GM23338 (cell line): ENCODE results near the gene GNB2. TPM values are rescaled to one million over a fixed set of nuclear protein-coding genes. Genes with fewer than 3 reads are reported as not detected.

Experiments used
- ATAC-seq: fragments of 200-7000 bp; cut with Tn5 transposase; 3 replicates; pipeline ENCODE4 v1.9.1; 2020
- DNase-seq: peaks from one replicate; pipeline ENCODE4 v3.0.0-alpha.2; 2015; ENCODE audit warnings: low spot score
- H2AFZ ChIP-seq: fragments of 200-600 bp; sonication (generic); 2 replicates; pipeline ENCODE4 v1.8.0; 2016; ENCODE audit warnings: antibody characterized with exemption, mild to moderate bottlenecking, moderate library complexity
- H3F3A ChIP-seq: fragments of 200-600 bp; sonication (generic); replicated peaks from 2 replicates; pipeline ENCODE4 v1.8.0; 2017; ENCODE audit warnings: antibody characterized with exemption, mixed run types, low read depth
- H3K27ac ChIP-seq: fragments of 200-600 bp; sonication (generic); 2 replicates; pipeline ENCODE4 v1.6.1; 2016; ENCODE audit warnings: low read depth
- H3K27me3 ChIP-seq: fragments of 200-600 bp; sonication (generic); 2 replicates; pipeline ENCODE4 v1.8.0; 2016; ENCODE audit warnings: mild to moderate bottlenecking, mixed run types, moderate library complexity; ENCODE audit not compliant: insufficient read depth
- H3K36me3 ChIP-seq: fragments of 200-600 bp; sonication (generic); 2 replicates; pipeline ENCODE4 v1.8.0; 2016; ENCODE audit warnings: mild to moderate bottlenecking; ENCODE audit not compliant: insufficient read depth
- H3K4me1 ChIP-seq: fragments of 200-600 bp; sonication (generic); 2 replicates; pipeline ENCODE4 v1.8.0; 2016; ENCODE audit warnings: mild to moderate bottlenecking, moderate library complexity; ENCODE audit not compliant: insufficient read depth
- H3K4me2 ChIP-seq: fragments of 200-600 bp; sonication (generic); 2 replicates; pipeline ENCODE4 v1.7.1; 2017; ENCODE audit warnings: mixed run types
- H3K4me3 ChIP-seq: fragments of 200-600 bp; sonication (generic); 2 replicates; pipeline ENCODE4 v1.6.1; 2016; ENCODE audit warnings: mixed run types
- H3K79me2 ChIP-seq: fragments of 200-600 bp; sonication (generic); replicated peaks from 2 replicates; pipeline ENCODE4 v1.8.0; 2017; ENCODE audit warnings: mild to moderate bottlenecking; ENCODE audit not compliant: insufficient read depth
- H3K9me2 ChIP-seq: fragments of 200-600 bp; sonication (generic); 2 replicates; pipeline ENCODE4 v1.8.0; 2017; ENCODE audit not compliant: insufficient read depth
- H4K20me1 ChIP-seq: fragments of 200-600 bp; sonication (generic); replicated peaks from 2 replicates; pipeline ENCODE4 v1.8.0; 2017; ENCODE audit warnings: mild to moderate bottlenecking; ENCODE audit not compliant: insufficient read depth
- H3K27ac Mint-ChIP-seq: 2 replicates; pipeline ENCODE4 v1.8.0; 2020; ENCODE audit warnings: inconsistent platforms, mild to moderate bottlenecking, moderate library complexity, mixed read lengths
- H3K27me3 Mint-ChIP-seq: 3 replicates; pipeline ENCODE4 v1.8.0; 2022; ENCODE audit warnings: low read depth, mild to moderate bottlenecking, moderate library complexity, mixed read lengths, inconsistent platforms; ENCODE audit not compliant: insufficient read depth, poor library complexity
- H3K36me3 Mint-ChIP-seq: 3 replicates; pipeline ENCODE4 v1.8.0; 2021; ENCODE audit warnings: low read depth, mild to moderate bottlenecking, inconsistent platforms, moderate library complexity, mixed read lengths
- H3K4me1 Mint-ChIP-seq: 3 replicates; pipeline ENCODE4 v1.8.0; 2020; ENCODE audit warnings: mild to moderate bottlenecking, inconsistent platforms, mixed read lengths
- H3K4me3 Mint-ChIP-seq: 3 replicates; pipeline ENCODE4 v1.8.0; 2021; ENCODE audit warnings: moderate library complexity, mild to moderate bottlenecking, inconsistent platforms, mixed read lengths
- H3K9me3 Mint-ChIP-seq: 3 replicates; pipeline ENCODE4 v1.8.0; 2020; ENCODE audit warnings: moderate library complexity, mild to moderate bottlenecking, inconsistent platforms, mixed read lengths
- POLR2AphosphoS5 ChIP-seq: IDR thresholded peaks from 2 replicates; pipeline ENCODE4 v1.6.1; 2016; ENCODE audit warnings: antibody characterized with exemption, low read depth
- ZNF114 ChIP-seq: fragments of 250-450 bp; sonication (Bioruptor Pico); IDR thresholded peaks from 2 replicates; pipeline ENCODE4 v1.5.0; 2020; ENCODE audit warnings: mild to moderate bottlenecking, moderate library complexity
- ZNF331 ChIP-seq: fragments of 250-450 bp; sonication (Bioruptor Pico); IDR thresholded peaks from 2 replicates; pipeline ENCODE4 v1.5.0; 2020; ENCODE audit warnings: low read depth, mild to moderate bottlenecking, moderate library complexity
- polyA plus RNA-seq: library from polyadenylated mRNA; unstranded; fragments of >200 nt; fragmentation: Nextera tagmentation; extraction: Ambion mirVana; gene quantifications from 2 replicates; pipeline ENCODE4 v1.2.1, GENCODE V29; 2016
- total RNA-seq: library from RNA; depleted of rRNA; stranded (reverse); fragments of >200 nt; shearing (Covaris generic); gene quantifications from 2 replicates; pipeline ENCODE4 v1.2.3, GENCODE V29; 2014
- TF ChIP-seq, protein P1 (sequence below), 2 experiments: fragments of 200-600 bp in 1 of 2; sonication (generic) in 1 of 2; conservative IDR thresholded peaks; 2 replicates each; pipeline versions ENCODE4 v1.5.1 to v1.6.1; 2016 to 2017; ENCODE audit warnings: antibody characterized with exemption in 2 of 2, low read depth in 2 of 2, mild to moderate bottlenecking in 2 of 2, moderate library complexity in 1 of 2
- TF ChIP-seq, protein P2 (sequence below): fragments of 250-450 bp; sonication (Bioruptor Pico); IDR thresholded peaks from 2 replicates; pipeline ENCODE4 v1.5.0; 2020; ENCODE audit warnings: mild to moderate bottlenecking, moderate library complexity

GNB2 gene
- total and polyA plus RNA-seq, 2 experiments from 2014 or later: 112 to 153 TPM

DNA sequence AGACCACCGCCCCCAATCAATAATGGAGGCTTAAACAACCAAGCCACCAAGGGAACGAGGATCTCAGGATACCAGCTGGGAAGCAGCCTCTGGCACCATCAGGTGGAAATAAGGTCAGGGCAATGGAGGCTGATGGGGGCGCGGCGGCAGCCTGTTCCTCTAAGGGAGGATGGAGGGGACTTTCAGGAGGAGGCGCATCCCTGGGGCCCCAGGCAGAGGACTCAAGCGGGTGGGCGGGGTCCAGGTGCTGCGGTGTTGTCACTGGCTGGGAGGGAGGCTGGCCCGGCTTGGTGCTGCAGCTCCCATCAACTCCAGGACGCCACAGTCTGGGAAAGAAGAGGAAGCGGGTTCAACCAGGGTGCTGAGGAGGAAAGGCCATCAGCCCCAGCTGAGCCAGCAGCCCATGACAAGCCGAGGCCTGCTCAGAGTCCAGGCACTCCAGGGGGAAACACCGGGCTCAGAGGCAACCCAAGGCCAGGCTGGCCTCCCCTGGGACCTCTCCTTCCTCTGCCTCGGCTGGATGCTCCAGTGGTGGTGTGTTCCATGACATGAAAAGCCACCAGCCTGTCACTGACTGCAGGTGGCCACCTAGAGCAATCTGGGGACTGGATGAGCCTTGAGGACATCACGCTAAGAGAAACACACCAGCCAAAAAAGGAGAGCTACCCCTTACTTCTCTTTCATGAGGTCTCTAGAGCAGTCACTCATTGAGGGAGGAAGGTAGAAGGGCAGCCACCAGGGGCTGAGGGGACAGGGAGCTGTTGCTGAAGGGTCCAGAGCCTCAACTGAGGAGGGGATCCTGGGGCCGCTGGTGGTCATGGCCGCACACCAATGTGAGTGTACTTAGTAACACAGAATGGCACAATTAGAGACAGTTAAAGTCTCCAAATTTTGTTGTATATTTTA is 15.9 kb downstream of the GNB2 start:
- H3K4me1 Mint-ChIP-seq: peaks cover 32% of the 10 kb centered on the region
- peaks cover 19% of the 10 kb centered on the region for H3K27me3 Mint-ChIP-seq
- H3K36me3 Mint-ChIP-seq: peaks cover 61% of the 10 kb centered on the region
- Histone ChIP-seq H3K4me2 (no peak overlapping the region), H3K4me1 (peaks cover 22% of the 10 kb centered on the region), H3K79me2 (peaks cover 59% of the 10 kb centered on the region), H3K9me2 (no peaks in the 10 kb centered on the region), H3K4me3 (no peak overlapping the region), H4K20me1 (peaks cover 41% of the 10 kb centered on the region), H3K36me3 (peaks cover 9% of the 10 kb centered on the region), H3K27me3 (no peaks in the 10 kb centered on the region), H3K27ac (peak overlapping the region; percentile 39; the same call in 1 of the 2 replicates), H3F3A (peaks cover 21% of the 10 kb centered on the region), H2AFZ (no peak overlapping the region)
- peak overlapping the region; percentile 78; the same call in 1 of the 2 replicates for H3K27ac Mint-ChIP-seq
- DNase-seq (peak; percentile 41), ATAC-seq (no peak)
- TF ChIP-seq, protein P1, sequence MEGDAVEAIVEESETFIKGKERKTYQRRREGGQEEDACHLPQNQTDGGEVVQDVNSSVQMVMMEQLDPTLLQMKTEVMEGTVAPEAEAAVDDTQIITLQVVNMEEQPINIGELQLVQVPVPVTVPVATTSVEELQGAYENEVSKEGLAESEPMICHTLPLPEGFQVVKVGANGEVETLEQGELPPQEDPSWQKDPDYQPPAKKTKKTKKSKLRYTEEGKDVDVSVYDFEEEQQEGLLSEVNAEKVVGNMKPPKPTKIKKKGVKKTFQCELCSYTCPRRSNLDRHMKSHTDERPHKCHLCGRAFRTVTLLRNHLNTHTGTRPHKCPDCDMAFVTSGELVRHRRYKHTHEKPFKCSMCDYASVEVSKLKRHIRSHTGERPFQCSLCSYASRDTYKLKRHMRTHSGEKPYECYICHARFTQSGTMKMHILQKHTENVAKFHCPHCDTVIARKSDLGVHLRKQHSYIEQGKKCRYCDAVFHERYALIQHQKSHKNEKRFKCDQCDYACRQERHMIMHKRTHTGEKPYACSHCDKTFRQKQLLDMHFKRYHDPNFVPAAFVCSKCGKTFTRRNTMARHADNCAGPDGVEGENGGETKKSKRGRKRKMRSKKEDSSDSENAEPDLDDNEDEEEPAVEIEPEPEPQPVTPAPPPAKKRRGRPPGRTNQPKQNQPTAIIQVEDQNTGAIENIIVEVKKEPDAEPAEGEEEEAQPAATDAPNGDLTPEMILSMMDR (conservative IDR thresholded peaks at IDR 0.05; ENCODE audit: low read depth in 2 of 2): 0 out of 4 replicates have a peak, but pooled peaks of 1 of the 2 experiments have one; percentile 1
- no peak for TF ChIP-seq ZNF331 (CRISPR knock-in tag)
- no peak for TF ChIP-seq POLR2AphosphoS5
- TF ChIP-seq, protein P2, sequence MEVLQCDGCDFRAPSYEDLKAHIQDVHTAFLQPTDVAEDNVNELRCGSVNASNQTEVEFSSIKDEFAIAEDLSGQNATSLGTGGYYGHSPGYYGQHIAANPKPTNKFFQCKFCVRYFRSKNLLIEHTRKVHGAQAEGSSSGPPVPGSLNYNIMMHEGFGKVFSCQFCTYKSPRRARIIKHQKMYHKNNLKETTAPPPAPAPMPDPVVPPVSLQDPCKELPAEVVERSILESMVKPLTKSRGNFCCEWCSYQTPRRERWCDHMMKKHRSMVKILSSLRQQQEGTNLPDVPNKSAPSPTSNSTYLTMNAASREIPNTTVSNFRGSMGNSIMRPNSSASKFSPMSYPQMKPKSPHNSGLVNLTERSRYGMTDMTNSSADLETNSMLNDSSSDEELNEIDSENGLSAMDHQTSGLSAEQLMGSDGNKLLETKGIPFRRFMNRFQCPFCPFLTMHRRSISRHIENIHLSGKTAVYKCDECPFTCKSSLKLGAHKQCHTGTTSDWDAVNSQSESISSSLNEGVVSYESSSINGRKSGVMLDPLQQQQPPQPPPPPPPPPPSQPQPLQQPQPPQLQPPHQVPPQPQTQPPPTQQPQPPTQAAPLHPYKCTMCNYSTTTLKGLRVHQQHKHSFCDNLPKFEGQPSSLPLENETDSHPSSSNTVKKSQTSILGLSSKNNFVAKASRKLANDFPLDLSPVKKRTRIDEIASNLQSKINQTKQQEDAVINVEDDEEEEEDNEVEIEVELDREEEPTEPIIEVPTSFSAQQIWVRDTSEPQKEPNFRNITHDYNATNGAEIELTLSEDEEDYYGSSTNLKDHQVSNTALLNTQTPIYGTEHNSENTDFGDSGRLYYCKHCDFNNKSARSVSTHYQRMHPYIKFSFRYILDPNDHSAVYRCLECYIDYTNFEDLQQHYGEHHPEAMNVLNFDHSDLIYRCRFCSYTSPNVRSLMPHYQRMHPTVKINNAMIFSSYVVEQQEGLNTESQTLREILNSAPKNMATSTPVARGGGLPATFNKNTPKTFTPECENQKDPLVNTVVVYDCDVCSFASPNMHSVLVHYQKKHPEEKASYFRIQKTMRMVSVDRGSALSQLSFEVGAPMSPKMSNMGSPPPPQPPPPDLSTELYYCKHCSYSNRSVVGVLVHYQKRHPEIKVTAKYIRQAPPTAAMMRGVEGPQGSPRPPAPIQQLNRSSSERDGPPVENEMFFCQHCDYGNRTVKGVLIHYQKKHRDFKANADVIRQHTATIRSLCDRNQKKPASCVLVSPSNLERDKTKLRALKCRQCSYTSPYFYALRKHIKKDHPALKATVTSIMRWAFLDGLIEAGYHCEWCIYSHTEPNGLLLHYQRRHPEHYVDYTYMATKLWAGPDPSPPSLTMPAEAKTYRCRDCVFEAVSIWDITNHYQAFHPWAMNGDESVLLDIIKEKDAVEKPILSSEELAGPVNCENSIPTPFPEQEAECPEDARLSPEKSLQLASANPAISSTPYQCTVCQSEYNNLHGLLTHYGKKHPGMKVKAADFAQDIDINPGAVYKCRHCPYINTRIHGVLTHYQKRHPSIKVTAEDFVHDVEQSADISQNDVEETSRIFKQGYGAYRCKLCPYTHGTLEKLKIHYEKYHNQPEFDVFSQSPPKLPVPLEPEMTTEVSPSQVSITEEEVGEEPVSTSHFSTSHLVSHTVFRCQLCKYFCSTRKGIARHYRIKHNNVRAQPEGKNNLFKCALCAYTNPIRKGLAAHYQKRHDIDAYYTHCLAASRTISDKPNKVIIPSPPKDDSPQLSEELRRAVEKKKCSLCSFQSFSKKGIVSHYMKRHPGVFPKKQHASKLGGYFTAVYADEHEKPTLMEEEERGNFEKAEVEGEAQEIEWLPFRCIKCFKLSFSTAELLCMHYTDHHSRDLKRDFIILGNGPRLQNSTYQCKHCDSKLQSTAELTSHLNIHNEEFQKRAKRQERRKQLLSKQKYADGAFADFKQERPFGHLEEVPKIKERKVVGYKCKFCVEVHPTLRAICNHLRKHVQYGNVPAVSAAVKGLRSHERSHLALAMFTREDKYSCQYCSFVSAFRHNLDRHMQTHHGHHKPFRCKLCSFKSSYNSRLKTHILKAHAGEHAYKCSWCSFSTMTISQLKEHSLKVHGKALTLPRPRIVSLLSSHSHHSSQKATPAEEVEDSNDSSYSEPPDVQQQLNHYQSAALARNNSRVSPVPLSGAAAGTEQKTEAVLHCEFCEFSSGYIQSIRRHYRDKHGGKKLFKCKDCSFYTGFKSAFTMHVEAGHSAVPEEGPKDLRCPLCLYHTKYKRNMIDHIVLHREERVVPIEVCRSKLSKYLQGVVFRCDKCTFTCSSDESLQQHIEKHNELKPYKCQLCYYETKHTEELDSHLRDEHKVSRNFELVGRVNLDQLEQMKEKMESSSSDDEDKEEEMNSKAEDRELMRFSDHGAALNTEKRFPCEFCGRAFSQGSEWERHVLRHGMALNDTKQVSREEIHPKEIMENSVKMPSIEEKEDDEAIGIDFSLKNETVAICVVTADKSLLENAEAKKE (CRISPR knock-in tag): no peak
- no peak for TF ChIP-seq ZNF114 (CRISPR knock-in tag)
- peak overlapping the region; percentile 24; the same call in 1 of the 3 replicates for H3K4me3 Mint-ChIP-seq
- peaks cover 3% of the 10 kb centered on the region; the same call in 1 of the 3 replicates for H3K9me3 Mint-ChIP-seq
